ENCODE results near the gene GAS7.

GAS7 gene

DNA sequence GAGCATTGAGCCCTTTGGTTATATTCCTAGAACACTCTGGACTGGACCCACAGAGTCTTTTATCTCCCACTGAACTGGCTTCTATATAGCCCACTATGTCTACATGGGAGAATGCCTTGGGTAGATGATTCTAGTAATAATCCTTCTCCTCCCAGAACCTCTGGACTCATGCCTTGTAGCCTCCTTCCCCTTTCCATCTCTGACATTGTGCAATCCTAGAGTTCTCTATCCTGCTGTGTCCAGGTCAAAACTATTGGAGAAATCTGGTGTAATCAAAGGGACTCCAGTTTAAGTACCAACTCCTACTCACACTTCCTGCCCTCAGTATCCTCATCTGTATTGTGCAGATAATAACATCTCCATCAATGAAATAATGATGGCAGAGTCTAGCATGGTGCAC is 302.5 kb downstream of the GAS7 start:
- no peak overlapping the region for H3K4me3 ChIP-seq
- no peak overlapping the region for H3K27ac ChIP-seq

DNA sequence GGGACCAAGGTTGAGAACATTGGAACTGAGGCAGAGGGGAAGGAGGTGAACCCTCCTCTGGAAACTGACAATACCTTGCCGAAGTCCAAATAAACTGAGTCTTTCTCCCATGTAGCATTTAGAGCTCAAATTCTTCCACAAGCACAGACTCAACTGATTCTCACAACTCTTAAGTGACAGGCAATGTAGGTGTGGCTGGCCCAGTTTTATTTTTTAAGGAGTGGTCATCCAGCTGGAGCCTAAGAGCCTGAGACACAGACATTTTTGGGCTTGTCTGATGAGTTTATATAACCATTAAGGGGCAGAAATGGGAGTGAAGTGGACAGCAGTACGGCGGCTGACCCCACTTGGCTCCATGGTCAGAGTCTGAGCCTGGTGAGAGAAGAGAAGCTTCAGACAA is 304.2 kb downstream of the GAS7 start:
- H3K27ac ChIP-seq: no peak overlapping the region
- no peak overlapping the region for H3K4me3 ChIP-seq

DNA sequence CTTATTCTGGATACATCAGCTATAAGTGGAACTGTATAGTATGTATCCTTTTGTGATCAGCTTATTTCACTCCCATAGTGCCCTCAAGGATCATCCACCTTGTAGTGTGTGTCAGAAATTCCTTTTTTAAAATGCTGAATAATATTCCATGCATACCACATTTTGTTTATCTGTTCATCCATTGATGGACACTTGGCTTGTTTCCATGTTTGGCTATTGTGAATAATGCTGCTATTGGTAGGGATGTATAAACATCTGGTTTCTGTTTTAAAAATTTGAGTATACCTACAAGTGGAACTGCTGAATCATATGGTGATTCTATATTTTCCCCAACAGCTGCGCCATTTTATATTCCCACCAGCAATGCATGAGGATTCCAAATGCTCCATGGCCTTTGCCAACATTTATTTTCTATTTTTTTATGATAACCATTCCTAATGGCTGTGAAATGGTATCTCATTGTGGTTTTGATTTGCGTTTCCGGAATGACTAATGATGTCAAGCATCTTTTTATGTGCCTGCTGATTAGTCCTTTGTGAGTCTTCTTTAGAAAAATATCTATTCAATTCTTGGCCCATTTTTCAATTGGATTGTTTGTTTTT is 304.9 kb downstream of the GAS7 start:
- Histone ChIP-seq H3K4me3 (no peak overlapping the region), H3K27ac (no peak overlapping the region)

DNA sequence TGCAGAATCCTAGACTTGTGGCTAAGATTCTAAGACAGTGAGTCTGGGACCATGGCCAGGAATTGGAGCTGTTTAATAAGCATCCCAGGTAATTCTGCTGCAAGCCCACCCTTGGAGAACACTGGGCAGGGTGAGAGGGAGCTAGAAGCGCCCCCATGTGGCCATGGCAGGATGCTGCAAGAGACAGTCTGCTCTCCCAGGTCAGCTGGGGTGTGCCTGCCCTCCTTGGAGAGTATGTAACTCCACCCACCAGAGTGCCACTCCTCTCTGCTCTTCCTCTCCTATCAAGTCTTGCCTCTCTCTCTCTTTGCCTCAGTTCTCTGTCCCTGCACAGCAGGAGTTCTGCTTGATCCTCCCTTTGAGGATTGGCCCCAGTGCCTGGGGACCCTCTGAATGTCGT is 308.3 kb downstream of the GAS7 start:
- Histone ChIP-seq H3K4me3 (no peak overlapping the region), H3K27ac (no peak overlapping the region)

DNA sequence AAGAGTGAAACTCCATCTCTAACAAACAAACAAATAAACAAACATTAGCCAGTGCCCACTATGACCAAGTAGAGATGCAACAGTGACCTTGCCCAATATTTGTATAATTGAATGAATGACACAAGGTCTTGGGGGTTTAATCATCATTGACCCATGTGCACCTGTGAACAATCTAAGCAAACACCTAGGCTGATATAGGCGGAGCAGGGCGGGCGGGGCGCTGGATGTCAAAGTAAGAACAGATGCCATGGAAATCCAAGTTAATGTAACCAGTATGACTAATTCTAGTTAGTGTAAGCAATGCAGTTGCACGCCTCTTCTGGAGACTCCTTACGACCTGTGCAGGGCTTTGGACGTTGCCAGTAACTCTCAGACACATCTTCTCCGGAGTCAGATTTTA is 310.9 kb downstream of the GAS7 start:
- H3K4me3 ChIP-seq: no peak overlapping the region
- H3K27ac ChIP-seq: no peak overlapping the region

DNA sequence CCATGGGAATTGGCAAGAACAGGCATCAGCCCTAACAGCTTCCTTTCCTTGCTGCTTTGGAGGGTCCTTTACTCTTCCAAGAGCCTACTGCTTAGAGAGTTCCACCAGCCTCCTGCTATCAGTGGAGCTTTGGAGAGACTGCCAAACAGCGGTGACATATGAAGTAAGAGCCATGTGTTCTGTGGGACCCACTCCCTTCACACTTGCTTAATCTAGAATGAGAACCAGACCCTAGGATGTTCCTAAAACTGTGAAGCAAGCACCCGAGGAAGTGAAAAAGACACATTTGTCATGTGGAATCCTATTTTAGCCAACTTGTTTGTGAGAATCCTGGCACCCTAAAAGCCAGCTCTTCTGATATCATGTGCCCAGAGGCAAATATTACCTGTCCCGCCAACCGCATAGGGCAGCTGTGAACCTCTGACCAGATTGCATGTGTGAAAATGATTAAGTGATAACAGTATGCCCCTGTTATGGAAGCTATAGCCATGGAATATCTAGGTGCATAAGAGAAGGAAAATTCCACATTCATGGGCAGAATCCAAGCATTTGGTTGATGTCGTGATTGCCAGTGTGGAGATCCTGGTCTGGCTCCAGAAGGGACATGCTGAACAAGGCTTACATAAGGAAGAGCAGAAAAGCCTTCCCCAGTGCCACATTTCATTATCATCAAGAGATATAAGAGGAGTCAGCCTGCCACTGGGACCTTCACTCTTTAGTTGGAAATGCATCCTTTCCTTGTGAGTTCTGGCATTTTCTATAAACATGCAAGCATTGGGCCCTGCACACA is 312.1 kb downstream of the GAS7 start:
- Histone ChIP-seq H3K27ac (no peak overlapping the region), H3K4me3 (no peak overlapping the region)

DNA sequence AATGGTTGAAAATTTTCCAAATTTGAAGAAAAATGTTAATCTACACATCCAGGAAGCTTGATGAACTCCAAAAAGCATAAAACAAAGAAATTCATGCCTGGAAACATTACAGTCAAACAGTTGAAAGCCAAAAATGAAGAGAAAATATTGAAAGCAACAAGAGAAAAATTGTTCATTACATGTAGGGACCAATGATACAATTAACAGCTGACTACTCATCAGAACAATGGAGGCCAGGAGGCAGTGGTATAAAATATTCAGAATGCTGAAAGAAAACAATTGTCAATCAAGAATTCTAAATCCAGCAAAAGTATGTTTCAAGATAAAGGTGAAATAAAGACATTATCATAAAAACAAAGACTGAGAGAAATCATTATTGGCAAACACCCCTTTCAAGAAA is 315.0 kb downstream of the GAS7 start:
- H3K27ac ChIP-seq: no peak overlapping the region
- no peak overlapping the region for H3K4me3 ChIP-seq

DNA sequence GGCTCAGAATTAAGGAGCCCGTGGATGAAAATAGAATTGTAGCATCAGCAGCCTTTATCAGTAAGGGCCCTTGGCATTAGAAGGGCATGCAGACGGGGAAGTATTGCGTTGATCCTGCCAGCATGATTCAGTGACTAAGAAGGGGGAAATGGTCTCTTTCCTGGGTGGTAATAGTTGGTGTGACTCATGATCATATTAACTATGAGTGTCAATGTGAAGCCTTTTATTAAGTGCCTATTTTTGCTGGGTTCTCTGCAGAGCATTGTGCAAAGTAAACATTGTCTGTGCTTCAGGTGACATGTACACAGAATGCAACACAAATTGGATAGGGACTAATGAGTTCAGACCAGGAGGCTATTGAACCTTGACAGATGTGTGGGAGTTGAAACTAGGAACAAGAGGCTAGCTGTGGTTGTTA is 317.8 kb downstream of the GAS7 start:
- no peak overlapping the region for H3K4me3 ChIP-seq
- no peak overlapping the region for H3K27ac ChIP-seq

DNA sequence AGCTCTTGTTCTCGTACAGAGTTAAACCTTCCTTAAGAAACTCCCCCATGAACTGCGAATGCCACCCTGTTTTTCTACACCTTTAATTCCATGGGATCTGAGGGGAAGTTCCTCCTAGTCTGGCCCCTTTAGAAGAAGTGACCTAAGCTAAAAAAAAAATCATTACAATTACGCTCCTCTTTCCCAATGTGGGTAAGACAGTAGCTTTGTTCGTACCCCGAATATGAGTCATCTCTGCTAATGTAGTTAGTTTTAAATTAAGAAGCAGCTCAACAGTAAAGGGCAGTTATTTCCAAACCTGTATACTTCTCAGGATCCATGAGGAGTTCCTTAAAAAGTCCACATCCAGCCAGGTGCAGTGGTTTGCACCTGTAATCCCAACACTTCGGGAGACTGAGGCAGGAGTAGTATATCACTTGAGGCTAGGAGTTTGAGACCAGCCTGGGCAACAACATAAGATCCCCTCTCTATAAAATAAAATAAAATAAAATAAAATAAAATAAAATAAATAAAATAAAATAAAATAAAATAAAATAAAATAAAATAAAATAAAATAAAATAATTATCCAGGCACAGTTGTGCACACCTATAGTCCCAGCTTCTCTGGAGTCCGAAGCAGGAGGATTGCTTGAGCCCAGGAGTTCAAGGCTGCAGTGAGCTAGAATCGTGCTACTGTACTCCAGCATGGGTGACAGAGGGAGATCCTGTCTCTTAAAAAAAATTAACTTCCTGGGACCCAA is 319.4 kb downstream of the GAS7 start:
- H3K27ac ChIP-seq: no peak overlapping the region
- H3K4me3 ChIP-seq: no peak overlapping the region

DNA sequence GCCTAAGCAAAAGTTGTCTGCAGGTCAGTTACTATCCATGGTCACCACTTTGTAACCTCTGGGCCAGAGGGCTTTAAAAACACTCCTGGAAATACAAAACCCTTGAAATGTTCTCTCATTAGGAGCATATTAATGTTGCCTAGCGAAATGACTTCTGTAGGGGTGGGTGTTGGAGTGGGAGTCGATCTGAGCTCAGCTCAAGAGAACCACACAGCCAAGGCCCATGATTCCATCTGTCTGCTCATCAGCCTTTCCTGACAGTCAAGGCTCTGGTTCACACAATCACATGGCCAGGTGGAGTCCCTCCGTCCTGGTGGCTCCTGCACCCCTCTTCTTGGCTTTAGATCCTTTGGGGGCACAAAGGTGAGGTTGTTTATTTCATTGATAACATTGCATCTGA is 320.1 kb downstream of the GAS7 start:
- H3K4me3 ChIP-seq: no peak overlapping the region
- no peak overlapping the region for H3K27ac ChIP-seq

DNA sequence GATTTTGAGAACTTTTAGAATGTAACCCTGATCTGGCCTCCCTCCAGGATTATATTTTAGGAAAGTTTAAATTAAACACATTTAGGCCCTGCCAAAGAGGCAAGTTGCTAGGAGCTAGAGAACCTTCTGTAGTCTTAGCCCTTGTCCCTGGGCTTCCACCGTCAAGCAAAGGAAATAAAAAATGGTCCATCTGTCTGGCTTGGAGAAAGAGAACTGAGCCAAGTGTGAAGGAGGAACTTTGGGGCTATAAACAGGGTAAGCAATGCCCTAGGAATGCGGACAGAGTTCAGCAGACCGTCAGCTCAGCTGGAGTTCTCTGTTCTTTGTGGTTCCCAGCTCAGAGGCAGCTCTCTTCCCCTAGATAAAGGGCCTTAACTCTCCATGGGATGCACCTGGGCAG is 323.0 kb downstream of the GAS7 start:
- H3K4me3 ChIP-seq: no peak overlapping the region
- no peak overlapping the region for H3K27ac ChIP-seq

DNA sequence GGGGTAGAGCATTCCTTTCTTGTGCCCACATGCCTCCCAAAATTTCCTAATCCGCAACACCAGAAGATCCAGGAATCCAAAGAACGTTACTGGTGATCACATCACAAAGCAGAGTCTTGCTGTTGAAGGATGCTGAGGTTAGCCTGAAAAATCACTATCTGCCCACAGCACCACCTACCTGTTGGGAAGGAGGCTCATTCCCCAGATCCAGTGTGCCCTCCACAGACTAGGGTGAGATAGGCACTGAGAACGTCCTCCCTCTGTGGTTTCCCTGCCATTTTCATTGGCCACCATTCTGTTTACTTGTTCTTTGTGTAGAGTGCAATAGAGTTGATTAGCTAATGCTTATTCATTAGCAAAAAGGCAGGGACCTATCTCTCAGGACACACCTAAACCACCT is 323.7 kb downstream of the GAS7 start:
- H3K27ac ChIP-seq: no peak overlapping the region
- no peak overlapping the region for H3K4me3 ChIP-seq

DNA sequence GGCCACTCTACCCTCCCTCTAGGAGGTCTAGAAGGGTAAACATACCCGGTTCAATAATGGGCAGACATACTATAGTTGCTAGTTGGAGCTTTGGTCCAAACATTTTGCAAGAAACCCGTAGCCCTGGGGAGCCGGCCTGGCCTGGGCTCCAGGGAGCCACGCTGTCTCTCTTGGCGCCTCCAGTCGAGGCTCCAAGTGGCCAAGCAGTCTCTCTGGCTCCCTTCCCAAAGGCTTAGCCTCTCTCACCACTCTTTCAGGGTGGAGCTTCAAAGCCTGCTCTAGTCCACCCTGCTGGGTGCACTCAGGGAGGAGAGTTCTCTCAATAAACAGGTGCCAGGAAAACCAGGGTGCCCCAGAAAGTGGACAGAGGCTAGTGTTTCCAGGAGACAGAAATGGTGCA is 325.6 kb downstream of the GAS7 start:
- Histone ChIP-seq H3K27ac (no peak overlapping the region), H3K4me3 (no peak overlapping the region)

DNA sequence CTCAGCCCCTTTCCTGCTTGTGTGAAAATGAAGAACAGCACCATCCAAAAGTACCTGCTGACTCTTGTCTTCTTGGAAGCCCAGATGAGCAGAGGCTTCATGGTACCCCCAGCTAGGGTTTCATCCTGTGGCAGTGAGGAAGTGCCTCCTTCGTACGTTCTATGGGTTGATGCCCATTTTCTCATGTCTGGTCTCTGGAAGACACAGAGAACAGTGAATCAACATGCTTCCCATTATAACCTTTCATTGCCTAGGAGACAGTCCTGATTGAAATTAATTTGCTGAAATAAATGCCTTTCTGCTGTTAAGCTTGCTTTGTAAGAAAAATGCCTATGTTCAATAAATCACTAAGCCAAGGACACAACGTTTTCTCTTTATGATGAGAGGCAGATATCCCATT is 329.9 kb downstream of the GAS7 start:
- H3K4me3 ChIP-seq: no peak overlapping the region
- H3K27ac ChIP-seq: no peak overlapping the region

DNA sequence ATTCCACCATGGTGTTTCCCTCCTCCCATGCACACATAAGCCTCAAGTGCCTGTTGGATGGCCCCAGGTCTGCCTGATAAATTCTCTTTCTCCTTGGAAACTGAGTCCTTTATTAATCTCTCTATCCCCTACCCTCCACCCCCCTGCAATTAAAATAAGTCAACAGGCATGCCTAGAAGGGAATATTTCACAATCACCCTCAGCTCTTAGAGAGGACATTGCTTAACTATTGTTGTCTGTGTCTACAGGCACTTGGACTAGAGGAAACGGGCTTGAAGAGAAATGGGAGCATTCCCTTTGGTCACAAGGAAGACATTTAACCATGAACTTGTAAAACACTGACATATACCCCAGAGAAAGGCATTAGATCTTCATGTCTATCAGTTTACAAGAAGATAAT is 332.8 kb downstream of the GAS7 start:
- Histone ChIP-seq H3K4me3 (no peak overlapping the region), H3K27ac (no peak overlapping the region)

DNA sequence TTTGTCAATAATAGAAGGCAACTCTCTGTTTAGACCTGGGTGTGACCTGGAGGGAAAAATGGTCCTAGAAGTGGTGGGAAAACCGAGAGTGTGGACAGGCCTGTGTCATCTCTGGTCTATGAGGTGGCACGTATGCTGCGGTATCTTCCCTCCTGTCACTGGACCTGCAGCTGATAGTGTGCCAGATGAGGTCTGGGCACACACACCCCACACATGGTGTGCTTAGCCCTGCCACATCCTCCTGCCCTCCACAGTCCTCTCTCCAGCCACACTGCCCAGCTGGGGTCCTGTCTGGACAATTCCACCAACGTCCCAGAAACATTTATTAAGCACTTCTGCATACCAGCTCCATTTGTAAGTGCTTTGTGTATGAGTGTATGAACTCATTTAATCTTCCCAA is 335.5 kb downstream of the GAS7 start:
- no peak overlapping the region for H3K27ac ChIP-seq
- H3K4me3 ChIP-seq: no peak overlapping the region

DNA sequence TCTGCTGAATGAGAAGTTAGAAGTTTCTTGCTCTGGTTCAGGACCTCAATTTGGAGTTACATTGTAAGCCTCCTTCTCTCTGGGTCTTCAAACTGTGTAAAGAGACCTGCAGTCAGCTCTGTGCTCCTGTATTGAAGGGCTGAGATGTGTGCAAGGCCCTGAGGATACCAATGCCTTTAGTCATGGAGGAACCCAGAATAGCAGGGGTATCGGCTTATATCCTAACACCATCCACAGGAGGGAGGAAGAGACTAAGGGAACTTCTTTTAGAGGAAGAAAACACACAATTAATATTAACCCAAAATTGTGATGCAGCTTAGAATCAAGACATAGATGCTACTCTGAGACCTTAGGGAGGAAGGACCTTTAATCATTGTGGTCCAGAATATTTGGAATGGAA is 336.2 kb downstream of the GAS7 start:
- H3K27ac ChIP-seq: no peak overlapping the region

DNA sequence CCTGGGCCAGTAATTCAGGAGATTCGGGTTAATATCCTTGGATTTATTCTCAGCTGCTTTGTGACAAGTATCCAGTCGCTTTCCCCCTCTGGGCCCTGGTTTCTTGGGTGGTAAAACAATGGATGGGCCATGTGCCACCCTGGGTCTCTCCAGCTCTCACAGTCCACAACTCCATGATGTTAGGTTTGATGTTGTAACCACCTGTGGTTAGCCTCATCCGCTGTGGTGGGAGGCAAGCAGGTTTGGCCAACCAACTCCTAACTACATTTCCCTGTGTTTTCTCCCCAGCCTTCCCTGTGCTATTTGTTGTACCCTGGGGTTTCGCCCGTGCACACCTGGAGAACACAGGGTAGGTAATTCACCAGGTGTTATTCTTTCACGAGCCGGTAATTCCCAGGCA is 337.6 kb downstream of the GAS7 start:
- no peak overlapping the region for H3K27ac ChIP-seq
- H3K4me3 ChIP-seq: no peak overlapping the region

More for the DNA sequence above, 336.2 kb downstream of the GAS7 start:
- H3K4me3 ChIP-seq: no peak overlapping the region
